Hepatocyte (in vitro differentiated cells): ENCODE measurements around the gene OR6C70. TPM values are rescaled to one million over a fixed set of nuclear protein-coding genes. Genes with fewer than 3 reads are reported as not detected.

Experiments used
- DNase-seq: peaks from one replicate; pipeline ENCODE4 v3.0.0-alpha.2; 2016; ENCODE audit warnings: low spot score
- H2AFZ ChIP-seq: fragments of 200-600 bp; sonication (generic); 2 replicates; pipeline ENCODE4 v1.6.0; 2016; ENCODE audit warnings: antibody characterized with exemption, mild to moderate bottlenecking
- H3K27ac ChIP-seq: fragments of 200-600 bp; sonication (generic); 2 replicates; pipeline ENCODE4 v1.5.1; 2016; ENCODE audit warnings: mild to moderate bottlenecking
- H3K27me3 ChIP-seq: fragments of 200-600 bp; sonication (generic); 2 replicates; pipeline ENCODE4 v1.6.1; 2016
- H3K36me3 ChIP-seq: fragments of 200-600 bp; sonication (generic); replicated peaks from 2 replicates; pipeline ENCODE4 v1.5.1; 2016; ENCODE audit warnings: low read depth; ENCODE audit not compliant: insufficient read depth
- H3K4me1 ChIP-seq: fragments of 200-600 bp; sonication (generic); 2 replicates; pipeline ENCODE4 v1.5.1; 2016; ENCODE audit warnings: mild to moderate bottlenecking, moderate library complexity; ENCODE audit not compliant: insufficient read depth
- H3K4me2 ChIP-seq: fragments of 200-600 bp; sonication (generic); 2 replicates; pipeline ENCODE4 v1.6.0; 2016
- H3K4me3 ChIP-seq: fragments of 200-600 bp; sonication (generic); 2 replicates; pipeline ENCODE4 v1.5.1; 2016; ENCODE audit warnings: mild to moderate bottlenecking
- H3K79me2 ChIP-seq: fragments of 200-600 bp; sonication (generic); 2 replicates; pipeline ENCODE4 v1.6.0; 2017; ENCODE audit warnings: mild to moderate bottlenecking
- H3K9me2 ChIP-seq: fragments of 200-600 bp; sonication (generic); replicated peaks from 2 replicates; pipeline ENCODE4 v1.6.0; 2017; ENCODE audit warnings: mild to moderate bottlenecking; ENCODE audit not compliant: insufficient read depth
- H3K9me3 ChIP-seq: fragments of 200-600 bp; sonication (generic); 2 replicates; pipeline ENCODE4 v1.5.1; 2016; ENCODE audit warnings: low read depth, mild to moderate bottlenecking
- H4K20me1 ChIP-seq: fragments of 200-600 bp; sonication (generic); 2 replicates; pipeline ENCODE4 v1.6.0; 2016; ENCODE audit warnings: mild to moderate bottlenecking; ENCODE audit not compliant: insufficient read depth, poor library complexity, severe bottlenecking
- EZH2 ChIP-seq: fragments of 200-600 bp; sonication (generic); IDR thresholded peaks from 2 replicates; pipeline ENCODE4 v1.6.1; 2016; ENCODE audit warnings: antibody characterized with exemption, mild to moderate bottlenecking, borderline replicate concordance
- EZH2phosphoT487 ChIP-seq: fragments of 200-600 bp; sonication (generic); IDR thresholded peaks from one replicate; pipeline ENCODE4 v1.6.1; 2018; ENCODE audit warnings: antibody characterized with exemption, mild to moderate bottlenecking, low read depth, moderate library complexity; ENCODE audit not compliant: unreplicated experiment, severe bottlenecking
- WGBS: methylation state at CpG from one replicate; pipeline ENCODE4 v1.1.6; 2016; ENCODE audit warnings: low lambda C conversion rate; ENCODE audit errors: missing lambda C conversion rate; 5-methylcytosine and 5-hydroxymethylcytosine counted together
- polyA plus RNA-seq: library from polyadenylated mRNA; unstranded; fragments of >200 nt; fragmentation: Nextera tagmentation; extraction: Ambion mirVana; gene quantifications from 2 replicates; pipeline ENCODE4 v1.2.1, GENCODE V29; 2016
- total RNA-seq: library from RNA; depleted of rRNA; stranded (reverse); fragments of >200 nt; gene quantifications from 2 replicates; pipeline ENCODE4 v1.2.3, GENCODE V29; 2014
- TF ChIP-seq, protein P1 (sequence below): fragments of 200-600 bp; sonication (generic); IDR thresholded peaks from 2 replicates; pipeline ENCODE4 v1.5.1; 2016; ENCODE audit warnings: antibody characterized with exemption, mild to moderate bottlenecking; ENCODE audit not compliant: poor library complexity

OR6C70 gene
- total RNA-seq (not detected in 2 replicates), polyA plus RNA-seq (not detected in 2 replicates)

DNA sequence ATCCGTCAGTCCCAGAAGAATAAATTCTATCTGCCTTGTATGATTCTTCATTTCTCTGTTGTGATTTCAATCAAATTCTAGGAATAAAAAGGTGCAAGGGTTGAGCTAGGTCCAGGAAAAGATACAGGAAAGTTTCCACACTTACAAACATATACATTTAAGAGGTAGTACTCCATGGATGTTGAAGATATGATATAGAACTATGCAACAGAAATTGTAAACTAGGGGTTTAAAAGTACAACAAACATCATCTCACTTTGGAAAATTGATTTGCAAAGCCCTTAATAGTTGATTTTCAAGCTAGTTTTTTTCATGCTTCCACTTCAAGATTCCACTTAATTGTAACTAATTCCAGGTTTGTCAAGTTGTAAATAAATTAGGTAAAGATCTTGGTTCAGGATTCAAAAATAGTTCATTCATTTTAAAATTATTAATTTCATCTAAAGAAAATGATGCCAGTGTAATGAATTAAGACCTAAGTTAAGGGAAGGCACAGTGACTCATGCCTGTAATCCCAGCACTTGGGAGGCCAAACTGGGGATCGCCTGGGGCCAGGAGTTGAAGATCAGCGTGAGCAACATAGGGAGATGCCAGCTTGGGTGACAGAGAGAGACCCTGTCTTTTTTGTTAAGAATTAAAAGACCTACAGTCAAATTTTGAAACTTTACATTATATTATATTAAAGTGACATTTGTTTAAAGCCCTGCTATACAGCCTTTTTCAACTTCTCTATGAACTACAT lies at the start of gene OR6C70:
TSS of gene OR6C70 (minus strand) at position 51 of the 742 bp plus-strand sequence. CDS start at position 51, 0 bp downstream.
- WGBS = 72% methylated on average over 3 of the region's 3 CpGs
- no peaks in the 10 kb centered on the region for H3K4me1 ChIP-seq
- H3K4me3 ChIP-seq = no peak within 1 kb of the TSS
- no peak within 1 kb of the TSS for H2AFZ ChIP-seq
- H3K27ac ChIP-seq = no peak within 1 kb of the TSS
- no peaks in the 10 kb centered on the region for H3K9me2 ChIP-seq
- H3K4me2 ChIP-seq = no peak within 1 kb of the TSS
- no peaks in the 10 kb centered on the region for H3K36me3 ChIP-seq
- no peaks in the 10 kb centered on the region for H3K9me3 ChIP-seq
- DNase-seq = no peak
- TF ChIP-seq EZH2 = no peak
- TF ChIP-seq, protein P1, sequence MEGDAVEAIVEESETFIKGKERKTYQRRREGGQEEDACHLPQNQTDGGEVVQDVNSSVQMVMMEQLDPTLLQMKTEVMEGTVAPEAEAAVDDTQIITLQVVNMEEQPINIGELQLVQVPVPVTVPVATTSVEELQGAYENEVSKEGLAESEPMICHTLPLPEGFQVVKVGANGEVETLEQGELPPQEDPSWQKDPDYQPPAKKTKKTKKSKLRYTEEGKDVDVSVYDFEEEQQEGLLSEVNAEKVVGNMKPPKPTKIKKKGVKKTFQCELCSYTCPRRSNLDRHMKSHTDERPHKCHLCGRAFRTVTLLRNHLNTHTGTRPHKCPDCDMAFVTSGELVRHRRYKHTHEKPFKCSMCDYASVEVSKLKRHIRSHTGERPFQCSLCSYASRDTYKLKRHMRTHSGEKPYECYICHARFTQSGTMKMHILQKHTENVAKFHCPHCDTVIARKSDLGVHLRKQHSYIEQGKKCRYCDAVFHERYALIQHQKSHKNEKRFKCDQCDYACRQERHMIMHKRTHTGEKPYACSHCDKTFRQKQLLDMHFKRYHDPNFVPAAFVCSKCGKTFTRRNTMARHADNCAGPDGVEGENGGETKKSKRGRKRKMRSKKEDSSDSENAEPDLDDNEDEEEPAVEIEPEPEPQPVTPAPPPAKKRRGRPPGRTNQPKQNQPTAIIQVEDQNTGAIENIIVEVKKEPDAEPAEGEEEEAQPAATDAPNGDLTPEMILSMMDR = no peak
- no peaks in the 10 kb centered on the region for H4K20me1 ChIP-seq
- H3K79me2 ChIP-seq = no peaks in the 10 kb centered on the region
- no peaks in the 10 kb centered on the region for H3K27me3 ChIP-seq

DNA sequence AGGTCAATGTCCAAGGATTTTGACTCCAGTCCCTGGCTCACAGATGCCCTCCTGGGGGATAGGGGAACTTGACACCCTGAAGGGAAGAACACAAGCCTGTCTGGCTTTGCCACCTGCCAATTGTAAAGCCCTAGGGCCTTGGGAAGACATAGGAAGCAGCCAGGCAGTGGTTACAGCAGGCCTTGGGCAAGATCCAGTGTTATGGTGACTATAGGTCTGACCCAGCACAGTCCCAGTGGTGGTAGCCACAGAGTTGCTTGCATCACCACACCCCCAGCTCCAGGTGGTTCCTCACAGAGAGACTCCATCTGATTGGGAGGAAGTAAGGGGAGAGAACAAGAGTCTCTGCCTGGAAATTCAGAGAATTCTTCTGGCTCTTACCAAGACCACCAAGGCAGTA lies 46.5 kb upstream of the OR6C70 start:
- no peaks in the 10 kb centered on the region for H3K79me2 ChIP-seq
- H3K9me2 ChIP-seq = no peaks in the 10 kb centered on the region
- H3K27me3 ChIP-seq = no peaks in the 10 kb centered on the region
- H3K9me3 ChIP-seq = no peaks in the 10 kb centered on the region
- no peak overlapping the region for H3K27ac ChIP-seq
- H3K4me2 ChIP-seq = no peak overlapping the region
- no peaks in the 10 kb centered on the region for H3K4me1 ChIP-seq
- H3K36me3 ChIP-seq = no peaks in the 10 kb centered on the region
- H3K4me3 ChIP-seq = no peak overlapping the region
- TF ChIP-seq, protein P1 = no peak
- no peak for TF ChIP-seq EZH2phosphoT487
- no peak for TF ChIP-seq EZH2
- H4K20me1 ChIP-seq = no peaks in the 10 kb centered on the region
- no peak for DNase-seq
- no peak overlapping the region for H2AFZ ChIP-seq

DNA sequence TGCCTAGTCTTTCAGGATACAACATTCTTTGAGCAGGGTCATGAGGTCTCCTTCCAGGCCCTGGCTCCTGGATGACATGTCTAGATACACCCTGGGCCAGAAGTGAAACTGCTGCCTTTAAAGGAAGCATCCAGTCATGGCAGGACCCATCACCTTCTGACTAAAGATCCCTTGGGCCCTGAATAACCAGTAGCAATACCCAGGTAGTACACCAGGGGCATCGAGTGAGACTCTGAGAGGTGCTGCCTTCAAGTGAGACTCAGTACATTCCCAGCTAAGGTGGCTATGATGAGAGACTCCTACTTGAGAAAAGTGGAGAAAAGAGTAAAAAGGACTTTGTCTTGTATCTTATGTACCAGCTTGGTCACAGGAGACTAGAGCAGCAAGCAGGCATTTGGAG lies 45.8 kb upstream of the OR6C70 start:
- H3K27ac ChIP-seq = no peak overlapping the region
- no peaks in the 10 kb centered on the region for H3K9me2 ChIP-seq
- no peaks in the 10 kb centered on the region for H3K36me3 ChIP-seq
- H3K4me2 ChIP-seq = no peak overlapping the region
- no peak overlapping the region for H3K4me3 ChIP-seq
- 64% methylated on average over 1 of the region's 1 CpG for WGBS
- no peak overlapping the region for H2AFZ ChIP-seq
- H4K20me1 ChIP-seq = no peaks in the 10 kb centered on the region
- no peaks in the 10 kb centered on the region for H3K79me2 ChIP-seq
- no peaks in the 10 kb centered on the region for H3K27me3 ChIP-seq
- H3K4me1 ChIP-seq = no peaks in the 10 kb centered on the region
- no peak for TF ChIP-seq EZH2
- TF ChIP-seq, protein P1 = no peak
- DNase-seq = no peak
- no peaks in the 10 kb centered on the region for H3K9me3 ChIP-seq
